HUDEP-2 (cell line): ENCODE measurements around the gene DPP6.

Source experiments
- DNase-seq, 76 experiments: peaks; one replicate each; lab custom pipeline; 2025; ENCODE audit not compliant: unreplicated experiment in 76 of 76; lab: John Stamatoyannopoulos, UW

Gene DPP6

DNA sequence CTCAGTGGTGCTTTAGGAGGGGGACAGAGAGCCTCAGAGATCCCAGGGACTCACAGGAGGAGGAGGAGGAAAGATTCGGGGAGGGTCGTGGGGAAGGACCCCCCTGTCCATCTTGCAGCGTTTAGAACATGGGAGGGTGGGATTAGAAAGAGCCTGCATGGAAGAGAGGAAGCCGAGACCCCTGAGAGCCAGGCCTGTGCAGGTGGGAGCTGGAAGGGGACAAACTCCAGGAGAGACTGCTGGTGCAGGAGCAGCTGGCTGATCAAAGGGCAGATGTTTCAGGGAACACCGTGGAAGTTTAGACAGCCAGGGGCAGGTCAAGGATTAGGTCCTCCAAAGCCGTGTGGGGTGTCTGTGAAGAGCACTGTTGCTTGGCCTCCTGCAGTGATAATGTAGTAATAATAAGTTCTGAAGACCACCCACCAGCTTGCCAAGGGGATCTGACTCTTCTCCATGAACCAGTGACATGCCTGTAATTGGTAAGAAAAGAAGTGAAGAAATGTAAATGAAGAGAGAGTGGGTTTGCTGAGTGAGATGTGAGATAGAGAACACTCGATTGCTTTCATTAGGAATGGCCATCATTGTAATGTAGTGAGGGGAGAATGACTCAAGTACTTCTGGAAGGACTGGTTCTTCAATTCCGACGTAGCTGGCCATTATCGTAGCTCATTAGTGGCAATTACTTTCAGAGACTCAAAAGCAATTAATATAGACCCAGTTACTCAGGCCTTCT lies 525.1 kb downstream of the DPP6 start:
- DNase-seq = no peak

DNA sequence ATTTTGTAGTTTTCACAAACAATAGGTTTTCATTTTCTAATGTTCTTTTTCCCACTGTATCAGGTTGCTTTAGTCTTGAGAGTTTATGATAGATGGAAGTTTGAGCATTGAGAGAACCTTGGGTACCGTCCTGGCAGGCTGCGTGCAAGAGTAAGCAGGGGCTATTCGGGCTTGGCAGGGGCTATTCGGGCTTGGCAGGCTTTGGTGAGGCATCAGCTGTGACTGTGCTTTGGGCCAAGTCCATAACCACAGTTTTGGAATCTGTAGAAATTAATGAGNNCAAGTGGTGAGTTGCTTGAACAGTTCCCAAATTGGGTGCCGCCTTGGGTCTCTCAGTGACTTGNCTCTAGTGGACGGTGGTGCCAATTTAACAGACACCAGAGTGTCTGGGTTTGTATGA lies 526.1 kb downstream of the DPP6 start:
- no peak for DNase-seq

DNA sequence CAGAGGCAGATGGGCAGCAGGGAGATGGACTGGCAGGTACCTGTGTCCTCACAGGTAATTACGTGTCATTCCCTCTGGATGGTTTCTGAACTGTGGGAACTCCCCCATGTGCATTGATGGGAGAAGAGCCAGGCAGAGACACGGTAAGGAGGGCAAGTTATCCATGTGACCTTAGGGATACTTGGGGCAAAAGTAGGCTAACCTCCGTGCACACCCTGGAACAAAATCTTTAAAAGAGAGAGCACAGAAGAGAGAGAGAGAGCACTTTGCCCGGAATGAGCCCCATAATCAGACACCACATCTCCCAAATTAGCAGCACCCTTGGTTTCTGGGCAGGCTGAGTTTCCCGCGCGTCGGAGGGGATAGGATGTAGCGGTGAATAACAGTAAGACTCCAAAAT lies 527.5 kb downstream of the DPP6 start:
- DNase-seq = no peak

DNA sequence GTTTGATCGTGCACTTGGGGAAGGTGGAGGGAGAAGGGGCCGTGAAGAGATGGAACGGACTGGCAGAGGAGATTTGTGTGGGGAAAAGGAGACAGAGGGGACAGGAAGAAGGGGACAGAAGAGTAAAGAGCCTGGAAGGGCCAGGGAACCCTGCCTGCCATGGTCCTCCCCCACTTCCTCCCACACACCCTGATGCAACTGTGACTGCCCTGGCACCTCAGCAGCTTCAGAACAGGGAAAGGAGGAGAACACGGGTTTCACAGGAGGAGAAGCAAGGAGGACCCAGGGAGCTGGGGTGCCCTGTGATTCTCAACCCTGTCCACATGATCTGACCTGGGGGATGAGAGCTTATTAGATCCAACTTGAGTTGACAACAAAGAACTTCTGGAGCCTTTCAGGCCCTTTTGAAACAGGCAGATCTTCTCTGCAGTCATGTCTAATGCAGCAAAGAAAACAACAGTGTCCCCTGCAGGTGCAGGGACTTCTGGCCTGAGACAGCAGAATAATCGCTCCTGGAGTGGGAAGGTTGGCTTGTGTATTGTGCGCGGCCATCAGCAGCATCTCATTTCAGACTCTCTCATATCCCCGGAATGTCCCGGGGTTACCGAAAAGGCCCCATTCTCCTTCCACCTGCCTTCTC lies 529.2 kb downstream of the DPP6 start:
- no peak for DNase-seq

DNA sequence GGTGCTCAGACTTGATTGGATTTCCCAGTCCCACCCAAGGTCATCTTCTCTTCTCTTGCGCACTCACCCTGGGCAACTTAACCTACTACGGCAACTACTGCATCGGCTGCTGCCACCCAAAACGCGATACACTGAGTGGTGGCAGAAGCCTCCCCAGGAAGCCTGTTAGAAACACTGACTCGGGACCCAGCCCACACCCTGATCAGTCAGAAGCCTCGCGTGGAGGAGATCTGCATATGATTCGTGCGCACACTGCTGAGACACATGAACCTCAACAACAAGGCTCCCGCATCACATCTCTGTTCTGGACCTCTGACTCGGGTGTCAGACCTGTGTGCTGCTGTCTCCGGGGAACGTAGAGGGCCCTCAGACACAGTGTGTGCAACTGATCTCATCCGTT lies 531.3 kb downstream of the DPP6 start:
- DNase-seq = no peak

DNA sequence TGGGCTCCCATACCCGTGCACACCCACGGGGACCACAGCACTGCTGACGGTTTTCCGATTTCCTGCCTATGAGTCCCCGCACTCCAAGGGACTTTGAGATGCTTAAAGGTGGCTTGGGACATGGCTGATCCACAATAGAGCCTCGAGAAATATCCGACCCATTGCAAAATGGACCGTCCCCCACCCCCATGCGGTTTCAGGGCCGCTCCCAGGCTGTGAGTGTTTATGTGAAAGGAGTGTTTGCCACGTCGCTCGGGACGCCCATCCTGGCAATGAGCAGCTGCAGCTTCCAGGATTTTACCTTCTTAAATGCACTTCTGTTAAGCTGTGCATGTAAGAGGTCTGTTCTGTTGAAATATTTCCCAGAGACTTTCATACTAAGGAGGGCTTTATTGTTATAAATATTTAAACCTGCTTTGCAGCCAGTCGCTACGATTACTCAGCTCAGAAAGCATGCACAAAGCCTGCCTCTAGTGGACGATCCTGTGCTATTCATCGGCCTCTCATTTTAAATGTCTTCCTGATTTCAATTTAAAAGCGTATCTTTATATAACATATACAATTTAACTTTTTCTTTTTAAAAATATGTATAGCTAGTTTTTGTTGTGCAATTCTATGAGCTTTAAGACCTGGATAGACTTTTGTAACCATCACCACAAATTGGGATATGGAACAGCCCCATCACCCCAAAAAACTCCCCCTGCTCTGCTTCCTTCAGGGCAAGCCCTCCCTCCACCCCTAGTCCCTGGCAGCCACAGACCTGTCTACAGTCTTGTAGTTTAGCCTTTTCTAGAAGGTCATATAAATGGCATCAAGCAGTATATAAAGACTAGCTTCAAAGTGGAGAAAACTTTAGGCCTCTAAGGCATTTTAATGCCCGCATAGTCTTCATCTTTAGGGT lies 532.4 kb downstream of the DPP6 start:
- no peak for DNase-seq

DNA sequence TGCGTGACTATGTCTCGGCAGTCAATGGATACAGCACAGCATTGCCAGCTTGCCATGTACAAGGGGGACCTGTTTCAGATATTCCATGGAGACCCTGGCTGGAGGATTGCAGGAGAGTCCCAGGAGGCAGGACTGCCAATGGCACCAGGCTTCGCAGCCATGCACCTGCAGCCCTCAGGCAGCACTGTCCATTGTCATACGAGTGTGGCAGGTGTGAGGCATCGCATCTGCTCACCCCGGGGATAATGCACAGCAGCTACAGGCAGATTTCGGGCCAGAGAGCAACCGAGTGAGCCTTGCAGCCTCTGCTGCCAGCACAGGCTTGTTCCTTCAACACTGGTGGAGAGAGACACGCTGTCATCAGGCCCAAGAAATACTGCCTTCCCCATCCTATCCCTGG lies 535.6 kb downstream of the DPP6 start:
- no peak for DNase-seq

DNA sequence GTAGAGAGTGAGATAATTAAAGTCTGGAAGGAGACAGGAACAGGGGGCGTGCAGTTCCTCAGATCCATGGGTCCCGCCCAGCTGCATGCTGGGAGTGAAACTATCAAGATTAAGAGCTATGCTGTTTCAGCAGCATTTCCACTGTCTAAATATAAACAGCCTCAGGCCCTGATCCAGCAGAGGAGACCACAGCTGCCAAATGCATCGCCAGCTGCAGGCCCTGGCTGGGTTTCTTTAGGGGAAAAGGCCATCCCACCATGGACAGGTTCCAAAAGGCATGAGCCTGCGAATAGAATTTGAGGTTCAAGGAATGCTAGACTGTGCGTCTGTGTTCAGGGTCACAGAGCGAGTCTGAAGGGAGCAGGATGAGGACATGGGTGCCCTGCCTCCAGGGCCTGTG lies 539.3 kb downstream of the DPP6 start:
- DNase-seq = no peak

DNA sequence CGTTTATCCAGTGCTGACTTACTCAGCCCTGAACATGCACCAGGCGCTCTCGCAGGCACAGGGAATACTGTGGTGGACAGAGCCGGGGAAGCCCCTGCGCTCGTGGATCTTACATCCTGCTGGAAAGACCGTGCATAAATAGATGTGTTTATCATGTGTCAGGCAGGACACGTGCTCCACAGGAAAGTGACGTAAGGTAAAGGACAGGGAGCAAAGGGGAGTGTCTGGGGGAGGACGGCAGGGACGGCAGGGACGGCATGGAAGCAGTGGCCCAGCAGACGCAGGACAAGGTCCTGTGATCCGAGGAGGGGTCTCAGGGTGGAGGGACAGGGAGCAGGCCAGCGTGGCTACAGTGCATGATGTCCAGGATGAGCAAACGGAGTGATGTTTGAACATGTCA lies 540.2 kb downstream of the DPP6 start:
- no peak for DNase-seq

DNA sequence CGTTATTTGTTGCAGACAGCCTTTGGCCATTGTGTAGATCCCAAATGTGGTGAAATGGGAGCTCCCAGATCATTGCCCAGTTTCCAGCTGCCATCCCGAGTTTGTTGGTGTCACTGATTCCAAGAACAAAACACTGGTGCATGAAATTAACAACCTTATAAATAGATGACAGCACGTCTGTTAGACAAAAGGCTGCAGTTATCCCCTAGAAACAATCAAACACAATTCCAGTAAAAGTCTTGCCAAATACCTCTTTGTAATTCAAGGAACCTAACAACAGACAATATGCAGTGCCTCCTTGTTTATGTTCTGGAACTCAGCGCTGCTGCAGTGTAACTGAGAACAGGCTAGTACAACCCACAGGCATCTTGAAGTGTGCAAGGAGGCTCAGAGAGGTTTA lies 546.2 kb downstream of the DPP6 start:
- DNase-seq = no peak

DNA sequence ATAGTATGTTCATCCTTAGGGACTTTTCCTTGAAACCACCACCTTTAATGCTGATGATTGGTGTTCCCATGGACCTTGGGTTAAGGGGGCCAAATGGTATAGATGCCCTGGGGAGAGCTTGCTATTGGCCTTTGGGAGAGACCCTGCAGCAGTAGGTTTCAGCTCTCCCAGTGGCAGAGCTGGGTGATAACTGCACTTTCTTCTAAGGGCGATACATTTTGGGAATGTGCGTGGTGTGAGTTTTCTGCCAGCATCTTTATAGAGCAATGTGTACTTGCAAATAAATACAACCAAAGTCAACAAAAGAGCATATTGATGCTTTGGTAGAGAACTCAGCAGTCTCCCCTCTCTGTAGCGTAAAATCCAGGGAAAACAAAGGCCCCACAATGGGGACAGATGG lies 546.7 kb downstream of the DPP6 start:
- DNase-seq = no peak

DNA sequence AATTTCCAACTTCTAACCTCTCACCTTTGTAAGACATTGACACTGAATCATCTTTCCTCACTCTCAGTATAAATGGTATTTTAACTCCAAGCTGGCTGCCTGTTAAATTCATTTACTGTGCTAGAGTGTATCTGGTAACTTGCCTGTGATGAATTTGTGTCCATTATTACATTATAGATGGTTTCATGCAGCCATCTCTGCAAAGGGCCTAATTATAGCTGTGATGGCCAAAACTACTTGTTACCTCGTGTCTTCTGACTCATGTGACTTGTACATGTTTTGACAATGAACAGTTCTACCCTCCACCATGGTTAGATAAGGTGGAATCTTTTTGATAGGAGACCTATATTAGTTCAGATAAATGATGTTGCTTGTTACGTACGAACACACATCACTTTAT lies 558.7 kb downstream of the DPP6 start:
- DNase-seq = no peak

DNA sequence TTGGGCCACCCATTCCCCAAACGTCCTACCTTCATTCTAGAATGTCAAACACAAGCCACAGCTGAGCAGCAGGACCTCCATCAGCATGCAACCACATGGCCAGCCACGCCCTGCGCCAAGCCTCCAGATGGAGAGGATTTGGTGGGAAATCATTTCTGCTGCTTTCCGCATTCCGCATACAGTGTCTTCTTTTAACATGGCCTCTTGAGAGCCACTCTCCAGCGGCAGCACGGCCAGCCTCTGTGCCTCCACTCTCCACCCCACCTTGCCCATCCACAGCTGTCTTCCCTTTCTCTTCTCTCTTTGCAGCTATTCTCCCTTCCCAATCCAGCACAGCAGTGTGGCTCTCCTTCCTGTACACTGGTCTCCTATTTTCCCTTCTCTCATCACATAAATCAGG lies 561.6 kb downstream of the DPP6 start:
- no peak for DNase-seq

DNA sequence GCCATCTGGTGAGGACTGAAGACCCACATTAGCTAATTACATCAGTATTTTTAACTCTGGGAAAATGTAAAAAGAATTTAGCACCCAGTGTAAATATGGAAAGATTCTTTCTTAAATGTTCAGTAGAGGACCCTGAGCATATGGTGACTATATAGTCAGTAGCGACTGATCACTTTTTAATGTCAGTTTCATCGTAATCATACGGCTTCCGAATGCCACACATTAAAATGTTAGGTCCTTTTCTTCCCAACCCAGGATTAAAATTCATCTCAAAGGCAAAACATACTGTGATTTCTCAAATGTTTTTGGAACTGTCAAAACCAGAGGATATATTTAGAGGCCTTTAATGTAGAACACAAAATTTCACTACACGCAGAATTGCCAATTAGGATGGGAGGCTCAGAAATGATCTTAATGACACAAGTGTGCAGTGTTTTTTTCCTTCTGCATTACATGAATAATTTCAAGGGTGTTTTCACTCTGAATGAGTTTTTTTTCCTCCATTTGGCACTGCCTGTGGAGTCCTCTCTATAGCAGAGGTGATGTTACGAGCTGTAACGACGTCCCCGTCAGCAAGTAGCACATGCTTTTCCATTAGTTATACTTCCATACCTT lies 568.0 kb downstream of the DPP6 start:
- no peak for DNase-seq

DNA sequence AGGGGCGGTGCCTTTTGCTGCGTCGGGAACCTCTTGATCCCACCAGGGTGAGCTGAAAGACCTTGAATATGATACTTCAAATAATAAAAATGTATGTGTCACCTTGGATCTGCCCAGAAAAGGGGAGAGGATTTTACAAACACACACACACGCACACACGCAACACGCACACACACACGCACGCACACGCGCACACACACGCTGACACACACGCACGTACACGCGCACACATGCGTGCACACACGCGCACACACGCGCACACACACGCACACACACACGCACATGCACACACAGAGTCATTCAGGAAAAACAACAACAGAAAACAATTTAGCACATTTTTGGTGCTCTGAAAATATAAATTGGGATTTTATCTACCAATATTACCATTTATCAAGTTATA lies 571.2 kb downstream of the DPP6 start:
- no peak for DNase-seq

DNA sequence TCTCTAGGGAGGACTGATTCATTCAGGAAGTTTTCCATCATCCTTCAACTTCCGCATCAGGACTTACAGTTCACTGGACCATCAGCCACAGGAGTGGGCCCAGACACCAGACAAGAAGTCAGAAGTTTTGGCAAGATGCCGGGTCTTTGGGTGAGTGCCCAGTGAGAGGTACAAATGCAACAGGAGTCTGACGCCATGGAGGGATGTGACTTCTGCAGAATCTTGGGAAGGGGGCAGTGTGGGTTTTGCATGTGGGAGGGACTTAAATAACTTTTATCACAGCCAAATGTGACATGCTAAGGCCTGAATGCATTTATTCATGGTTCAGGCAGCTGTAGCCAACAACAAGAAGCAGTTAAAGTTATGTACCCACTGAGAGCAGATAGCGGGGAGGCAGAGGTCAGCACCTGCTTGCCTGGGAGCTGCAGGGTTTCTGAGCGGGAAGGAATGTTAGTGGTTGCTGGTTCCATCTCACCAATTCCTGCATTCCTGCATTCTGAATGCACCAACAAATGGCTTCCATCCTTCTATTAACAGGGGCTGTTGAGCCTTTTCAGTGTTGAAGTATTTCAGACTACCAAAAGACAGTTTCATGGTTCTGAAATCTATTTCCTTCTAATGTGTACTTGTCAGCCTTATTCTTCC lies 575.6 kb downstream of the DPP6 start:
- DNase-seq = no peak

DNA sequence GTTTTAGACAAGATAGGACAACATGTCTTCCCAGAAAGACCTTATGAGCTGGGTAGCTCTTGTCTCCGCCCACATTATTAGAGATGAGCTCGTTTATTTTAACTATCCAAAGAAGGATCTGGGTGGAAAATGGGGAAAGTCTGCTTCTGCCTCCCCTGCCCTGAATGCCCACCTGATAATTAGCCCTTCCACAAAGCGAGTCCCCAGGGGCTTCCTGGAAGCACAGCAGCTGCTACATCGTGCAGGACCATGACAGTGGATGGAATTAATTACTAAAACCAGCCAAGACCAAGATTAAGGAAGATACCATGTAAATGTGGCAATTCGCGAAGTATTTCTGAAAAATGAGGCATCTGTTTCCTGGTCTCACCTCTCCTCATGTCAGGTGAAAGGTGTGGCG lies 576.4 kb downstream of the DPP6 start:
- no peak for DNase-seq

DNA sequence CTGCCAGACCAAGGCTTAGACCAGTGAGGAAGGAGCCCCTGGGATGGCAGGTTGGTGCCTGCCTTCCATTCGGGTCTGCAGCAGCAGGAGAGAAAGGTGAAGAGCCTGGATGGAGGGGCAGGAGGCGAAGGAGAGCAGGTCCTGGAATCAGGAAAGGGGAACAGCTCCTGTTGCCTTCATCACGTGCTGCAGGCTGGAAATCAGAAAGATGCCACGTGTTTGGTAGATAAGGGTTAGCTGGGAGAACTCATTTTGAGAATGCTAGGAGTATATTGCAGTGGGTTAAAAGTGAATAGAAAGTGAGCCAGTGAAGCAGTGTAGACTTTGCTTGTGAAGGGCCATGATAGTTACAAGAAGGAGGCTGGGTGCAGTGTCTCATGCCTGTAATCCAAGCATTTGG lies 579.0 kb downstream of the DPP6 start:
- no peak for DNase-seq

DNA sequence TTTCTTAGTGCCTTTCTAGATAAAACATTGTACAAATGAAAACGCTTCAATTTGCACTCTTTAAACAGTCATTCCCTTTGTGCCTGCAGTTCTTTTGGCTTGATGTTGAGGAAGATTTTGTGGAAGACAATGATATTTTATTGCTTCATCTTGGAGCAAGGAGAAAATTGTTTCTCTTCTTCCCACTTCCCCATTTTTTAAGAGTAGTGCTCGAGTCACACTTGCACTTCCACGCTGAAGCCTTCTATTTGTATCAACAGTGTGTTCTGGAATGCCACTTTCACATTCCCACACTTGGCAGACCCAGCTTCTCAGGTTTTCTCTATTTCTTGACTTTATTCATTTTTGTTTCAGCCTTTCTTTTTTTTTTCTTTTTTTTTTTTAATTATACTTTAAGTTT lies 581.4 kb downstream of the DPP6 start:
- DNase-seq = no peak

DNA sequence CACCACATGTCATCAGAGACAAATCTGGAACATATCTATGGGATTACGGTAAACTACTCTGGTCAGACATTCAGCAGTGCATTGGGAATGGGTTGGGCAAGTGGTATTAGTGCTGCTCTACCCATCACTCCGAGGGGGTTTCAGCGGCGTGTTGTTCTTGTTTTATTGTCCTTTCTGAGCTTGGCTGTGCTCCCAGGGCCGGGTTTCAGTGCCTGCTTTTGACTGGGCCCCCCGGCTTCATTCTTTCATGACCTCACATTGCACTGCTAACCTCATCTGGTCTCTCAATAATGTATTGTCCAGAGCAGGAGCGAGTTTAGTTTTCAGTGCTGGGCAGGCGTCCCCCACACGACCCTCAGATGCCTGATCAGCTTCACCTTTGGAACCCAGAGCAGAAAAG lies 586.1 kb downstream of the DPP6 start:
- DNase-seq = no peak
